Effector memory CD8-positive, alpha-beta T cell (primary cell): Measurements from ENCODE around the gene CAMK1.

Experiments
- ATAC-seq: fragments of 150-1000 bp; cut with Tn5 transposase; replicated peaks from 2 replicates; pipeline ENCODE4 v1.10.0; 2021; ENCODE audit warnings: mild to moderate bottlenecking, moderate library complexity
- DNase-seq, 3 experiments: peaks; one replicate each; pipeline ENCODE4 v3.0.0; 2021
- H3K27ac Mint-ChIP-seq, 2 donors: one replicate each; pipeline ENCODE4 v1.8.0; 2022; ENCODE audit warnings: mild to moderate bottlenecking in 2 of 2, mixed read lengths in 2 of 2, moderate library complexity in 2 of 2
- H3K27me3 Mint-ChIP-seq, 2 donors: one replicate each; pipeline ENCODE4 v1.8.0; 2022; ENCODE audit warnings: mixed read lengths in 2 of 2
- H3K36me3 Mint-ChIP-seq: one replicate; pipeline ENCODE4 v1.8.0; 2022; ENCODE audit warnings: mild to moderate bottlenecking, moderate library complexity, mixed read lengths; ENCODE audit not compliant: insufficient read depth
- H3K4me1 Mint-ChIP-seq, 2 donors: one replicate each; pipeline ENCODE4 v1.8.0; 2022; ENCODE audit warnings: low read depth in 2 of 2, mixed read lengths in 2 of 2
- H3K4me3 Mint-ChIP-seq, 2 donors: one replicate each; pipeline ENCODE4 v1.8.0; 2022; ENCODE audit warnings: mild to moderate bottlenecking in 2 of 2, mixed read lengths in 2 of 2, moderate library complexity in 2 of 2
- H3K9me3 Mint-ChIP-seq, 2 donors: one replicate each; pipeline ENCODE4 v1.8.0; 2022; ENCODE audit warnings: mixed read lengths in 2 of 2

Gene CAMK1

GRCh38 chr3:9717563-9717962 lies 52.2 kb downstream of the CAMK1 start:
- Mint-ChIP-seq H3K4me3 (no peak overlapping the region), H3K27ac (no peak overlapping the region), H3K36me3 (no peaks in the 10 kb centered on the region), H3K4me1 (no peaks in the 10 kb centered on the region), H3K27me3 (peaks cover 3 to 9% of the 10 kb centered on the region in 2 donors), H3K9me3 (no peaks in the 10 kb centered on the region)
- no peak for ATAC-seq
- no peak for DNase-seq

GRCh38 chr3:9716801-9717555 lies 52.8 kb downstream of the CAMK1 start:
- ATAC-seq, result no peak
- Mint-ChIP-seq H3K27me3 (peaks cover 0 to 8% of the 10 kb centered on the region in 2 donors), H3K9me3 (no peaks in the 10 kb centered on the region), H3K27ac (no peak overlapping the region), H3K4me1 (no peaks in the 10 kb centered on the region), H3K36me3 (no peaks in the 10 kb centered on the region), H3K4me3 (no peak overlapping the region)
- no peak for DNase-seq

DNA sequence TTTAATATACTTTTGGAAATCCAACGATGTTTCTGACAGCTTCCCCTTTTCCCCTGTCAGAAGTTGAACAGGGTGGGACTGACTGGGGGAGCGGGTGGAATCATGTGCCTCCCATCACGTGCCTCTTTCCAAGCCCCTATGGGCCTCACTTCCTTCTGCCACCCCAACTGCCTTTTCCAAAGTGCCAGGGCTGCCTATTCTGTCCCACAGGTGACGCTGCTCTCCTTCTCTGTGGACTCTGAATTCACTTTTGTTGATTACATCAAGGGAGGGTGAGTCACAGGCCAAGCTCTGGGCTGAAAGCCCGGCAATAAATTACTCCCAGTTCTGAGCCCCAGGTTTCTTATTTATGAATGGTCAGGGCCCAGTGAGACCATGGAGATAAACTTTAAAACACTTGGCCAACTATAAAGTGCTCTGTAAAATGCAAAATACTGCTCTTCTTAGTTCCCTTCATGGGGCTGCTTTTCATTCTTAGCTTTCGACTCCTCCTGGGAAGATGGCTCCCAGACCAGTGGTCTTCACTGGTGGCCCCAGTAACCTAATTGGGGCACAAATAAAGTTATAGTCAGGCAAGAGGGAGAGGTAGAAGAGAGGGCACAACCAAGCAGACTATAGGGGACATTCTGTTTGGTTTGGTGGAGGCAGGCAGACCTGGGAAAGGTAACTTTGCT lies 53.8 kb downstream of the CAMK1 start:
- no peak overlapping the region for H3K4me3 Mint-ChIP-seq
- H3K9me3 Mint-ChIP-seq, result no peaks in the 10 kb centered on the region
- H3K4me1 Mint-ChIP-seq, result no peaks in the 10 kb centered on the region
- ATAC-seq, result peak; percentile 61
- peaks cover 0 to 8% of the 10 kb centered on the region in 2 donors for H3K27me3 Mint-ChIP-seq
- H3K27ac Mint-ChIP-seq, result no peak overlapping the region
- peak in 1 of 3 experiments; percentile 19 for DNase-seq
- no peaks in the 10 kb centered on the region for H3K36me3 Mint-ChIP-seq

DNA sequence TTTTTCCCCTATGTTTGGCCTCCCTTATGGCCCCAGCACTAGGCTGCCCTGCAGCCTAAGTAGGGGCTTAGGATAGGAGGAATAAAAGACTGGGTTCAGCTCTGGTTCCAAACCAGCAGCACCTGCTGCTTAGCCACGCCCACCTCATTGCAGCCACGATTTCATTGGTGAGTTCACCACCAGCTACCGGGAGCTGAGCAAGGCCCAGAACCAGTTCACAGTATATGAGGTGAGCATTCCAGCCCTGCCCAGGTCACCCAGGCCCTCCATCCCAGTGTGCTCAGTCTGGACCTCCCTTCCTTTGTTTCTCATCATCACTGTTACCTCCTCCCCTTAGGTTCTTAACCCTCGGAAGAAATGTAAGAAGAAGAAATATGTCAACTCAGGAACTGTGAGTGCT lies 54.6 kb downstream of the CAMK1 start:
- H3K4me1 Mint-ChIP-seq, result peaks cover 0 to 2% of the 10 kb centered on the region in 2 donors
- DNase-seq (no peak), ATAC-seq (no peak)
- H3K27me3 Mint-ChIP-seq, result peaks cover 0 to 8% of the 10 kb centered on the region in 2 donors
- no peaks in the 10 kb centered on the region for H3K9me3 Mint-ChIP-seq
- no peak overlapping the region for H3K4me3 Mint-ChIP-seq
- no peaks in the 10 kb centered on the region for H3K36me3 Mint-ChIP-seq
- H3K27ac Mint-ChIP-seq, result no peak overlapping the region

DNA sequence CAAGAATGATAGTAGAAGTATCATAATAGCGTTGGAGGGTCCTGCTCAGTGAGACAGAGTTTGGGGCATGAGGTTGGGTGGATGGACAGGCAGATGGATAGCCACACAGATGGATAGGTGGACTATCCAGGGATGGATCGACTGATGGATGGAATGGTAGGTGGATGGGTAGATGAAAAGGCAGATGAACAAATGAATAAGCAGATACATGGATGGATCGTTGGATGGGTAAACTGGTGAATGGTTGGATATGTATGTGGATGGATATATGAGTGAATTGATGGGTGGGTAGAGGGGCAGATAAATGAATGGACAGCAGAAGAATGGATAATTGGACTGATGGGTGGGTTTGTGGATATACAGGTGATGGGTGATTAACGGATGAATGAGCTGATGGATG lies 56.6 kb downstream of the CAMK1 start:
- DNase-seq (no peak), ATAC-seq (no peak)
- peaks cover 0 to 4% of the 10 kb centered on the region in 2 donors for H3K4me1 Mint-ChIP-seq
- no peak overlapping the region for H3K27ac Mint-ChIP-seq
- no peaks in the 10 kb centered on the region for H3K9me3 Mint-ChIP-seq
- no peak overlapping the region for H3K4me3 Mint-ChIP-seq
- H3K36me3 Mint-ChIP-seq, result no peaks in the 10 kb centered on the region
- H3K27me3 Mint-ChIP-seq, result peaks cover 0 to 8% of the 10 kb centered on the region in 2 donors

DNA sequence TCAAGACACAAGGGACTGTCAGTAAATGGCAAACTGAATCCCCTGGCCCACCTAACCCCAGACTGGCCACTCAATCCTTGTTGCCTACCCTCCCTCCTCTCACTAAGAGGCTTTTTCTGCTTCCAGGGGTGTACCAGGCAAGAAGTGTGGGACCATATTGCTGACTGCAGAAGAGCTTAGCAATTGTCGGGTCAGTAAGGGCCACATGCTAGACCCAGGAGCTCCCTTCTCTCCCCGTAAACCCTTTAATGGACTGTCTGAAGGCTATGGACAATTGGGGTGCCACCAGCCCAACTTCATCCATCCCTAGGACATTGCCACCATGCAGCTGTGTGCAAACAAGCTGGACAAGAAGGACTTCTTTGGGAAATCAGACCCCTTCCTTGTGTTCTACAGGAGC lies 57.3 kb downstream of the CAMK1 start:
- no peak for ATAC-seq
- no peak overlapping the region for H3K27ac Mint-ChIP-seq
- H3K4me1 Mint-ChIP-seq, result peaks cover 0 to 4% of the 10 kb centered on the region in 2 donors
- no peaks in the 10 kb centered on the region for H3K9me3 Mint-ChIP-seq
- H3K27me3 Mint-ChIP-seq, result peaks cover 0 to 8% of the 10 kb centered on the region in 2 donors
- no peak overlapping the region for H3K4me3 Mint-ChIP-seq
- DNase-seq, result no peak
- no peaks in the 10 kb centered on the region for H3K36me3 Mint-ChIP-seq

DNA sequence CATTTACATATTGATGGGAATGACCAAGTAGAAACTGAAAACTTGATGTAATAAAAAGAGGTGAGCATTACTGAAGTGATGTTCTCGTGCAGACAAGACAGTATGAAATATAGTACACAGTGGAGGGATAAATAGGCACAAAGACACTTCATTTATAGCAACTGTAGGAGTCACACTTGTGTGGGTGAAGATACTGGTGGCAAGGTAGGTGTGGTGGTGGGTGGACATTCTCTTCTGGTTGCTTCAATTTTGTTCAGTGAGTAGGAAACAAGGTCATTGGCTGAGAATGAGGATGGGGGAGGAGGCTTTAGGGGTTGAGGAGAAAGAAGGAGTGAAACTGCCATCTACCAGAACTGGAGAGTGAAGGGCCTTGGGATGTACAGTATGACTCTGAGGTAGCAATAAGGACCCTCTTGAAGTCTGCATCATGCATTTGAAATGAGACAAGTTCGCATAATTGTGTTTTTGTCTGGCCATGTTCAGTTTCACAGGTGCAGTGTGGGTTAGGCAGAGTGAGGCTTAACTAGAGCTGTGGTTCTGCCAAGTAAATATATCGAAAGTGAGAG lies 59.5 kb downstream of the CAMK1 start:
- no peaks in the 10 kb centered on the region for H3K36me3 Mint-ChIP-seq
- H3K4me1 Mint-ChIP-seq, result peaks cover 0 to 4% of the 10 kb centered on the region in 2 donors
- no peak overlapping the region for H3K27ac Mint-ChIP-seq
- ATAC-seq (no peak), DNase-seq (no peak)
- peaks cover 14 to 15% of the 10 kb centered on the region in 2 donors for H3K27me3 Mint-ChIP-seq
- no peaks in the 10 kb centered on the region for H3K9me3 Mint-ChIP-seq
- no peak overlapping the region for H3K4me3 Mint-ChIP-seq
